ENCODE measurements around the gene SYT12.
"Not testable (repeated sequence)": the region's sequence is repeated elsewhere in the genome, so short reads cannot be mapped to it uniquely, and the experiment has no call there.

The SYT12 gene

DNA sequence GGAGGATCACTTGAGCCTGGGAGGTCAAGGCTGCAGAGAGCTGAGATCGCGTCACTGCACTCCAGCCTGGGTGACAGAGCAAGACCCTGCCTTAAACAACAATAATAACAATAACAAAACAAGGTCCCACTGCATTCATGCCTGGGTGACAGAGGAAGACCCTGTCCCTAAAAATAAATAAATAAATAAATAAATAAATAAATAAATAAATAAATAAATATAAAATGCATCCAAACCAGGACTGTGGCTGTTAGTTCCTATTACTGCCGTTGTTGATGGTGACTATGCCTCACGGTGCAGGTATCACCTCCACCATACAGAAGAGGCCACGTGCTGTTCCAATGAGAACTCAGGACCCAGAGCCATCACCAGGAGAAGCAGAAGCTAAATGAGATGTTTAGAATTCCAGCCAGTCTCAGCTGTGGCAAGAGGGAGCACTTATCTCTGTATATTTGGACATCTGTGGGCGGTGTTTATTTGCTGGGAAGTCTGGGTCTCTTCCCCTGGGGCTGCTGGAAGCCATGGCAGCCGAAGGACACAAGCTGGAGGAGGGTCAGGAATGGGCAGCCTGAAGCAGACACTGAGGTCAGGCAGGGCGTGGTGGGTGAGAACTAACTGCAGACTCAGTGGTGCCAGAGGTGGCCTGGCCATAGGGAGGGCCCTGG lies 26.2 kb upstream of the SYT12 start:
- DNase-seq = no peak

- DNase-seq = no peak
Measured at GRCh38 chr11:66999555-66999954, 23.4 kb upstream of the SYT12 start.

DNA sequence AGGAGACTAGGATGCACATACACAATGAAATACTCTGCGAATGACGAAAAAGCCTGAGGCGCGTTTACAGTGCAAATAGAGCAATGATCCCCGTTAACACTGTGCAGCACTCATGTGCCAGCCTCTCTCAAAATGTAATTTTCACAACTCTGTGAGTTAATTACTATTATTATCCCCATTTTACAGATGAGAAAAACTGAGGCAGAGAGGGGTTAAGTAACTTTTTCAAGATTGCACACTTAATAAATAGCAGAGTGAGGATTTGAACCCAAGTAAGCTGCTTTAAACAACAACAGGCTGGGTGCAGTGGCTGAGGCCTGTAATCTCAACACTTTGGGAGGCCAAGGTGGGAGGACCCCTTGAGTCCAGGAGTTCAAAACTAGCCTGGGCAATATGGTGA lies 21.6 kb upstream of the SYT12 start:
- DNase-seq = no peak

DNA sequence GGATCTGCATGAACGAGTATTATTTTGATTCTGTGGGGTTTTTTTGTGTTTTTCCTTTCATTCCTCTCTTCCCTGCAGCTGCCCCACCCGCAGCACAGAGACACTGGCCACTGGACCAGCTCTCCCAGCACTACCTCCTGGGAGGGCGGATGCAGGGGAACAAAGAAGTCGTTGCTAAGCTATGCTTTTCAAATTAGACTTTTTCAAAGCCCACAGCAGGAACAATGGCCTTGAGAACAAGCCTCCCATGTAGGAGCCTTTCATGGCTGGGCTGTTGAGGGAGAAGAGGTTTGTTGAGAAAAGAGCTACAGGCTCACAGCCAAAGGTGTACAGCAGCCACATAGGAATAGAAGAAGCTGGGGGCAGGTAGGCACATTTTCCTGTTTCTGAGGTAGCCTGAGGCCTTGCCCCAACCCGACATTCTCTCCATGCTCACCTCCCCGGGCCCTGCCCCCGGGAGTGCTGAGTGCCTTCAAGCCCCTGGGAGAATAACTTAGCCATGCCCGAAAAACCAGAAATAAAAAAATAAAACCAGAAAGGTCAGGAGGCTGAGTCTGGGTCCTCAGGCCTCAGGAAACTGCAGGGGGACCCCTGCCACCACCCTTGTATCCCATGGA lies 20.5 kb upstream of the SYT12 start:
- no peak for DNase-seq

DNA sequence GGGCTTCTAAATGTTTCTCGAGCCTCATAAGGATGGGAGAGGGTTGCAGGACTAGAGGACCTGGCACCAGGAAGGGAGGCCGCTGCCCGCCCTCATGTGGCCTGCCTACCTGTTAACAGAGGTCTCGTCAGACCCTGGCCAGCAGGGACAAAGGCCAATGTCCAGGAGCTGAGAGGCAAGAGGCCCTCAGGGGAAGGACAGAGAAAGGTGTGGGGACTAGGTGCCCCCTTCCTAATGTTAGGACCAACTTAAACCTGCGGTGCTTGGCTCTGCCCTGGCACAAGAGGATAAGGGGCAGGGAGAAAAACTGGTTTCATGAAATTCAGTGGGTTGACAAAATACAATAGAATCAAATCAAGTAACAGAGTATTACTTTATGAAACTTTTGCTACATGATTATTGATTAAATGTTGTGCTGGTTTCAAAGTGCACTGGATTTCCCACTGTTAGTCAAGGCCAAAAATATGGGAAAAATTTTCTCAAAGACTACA lies 20.0 kb upstream of the SYT12 start:
- DNase-seq = no peak

DNA sequence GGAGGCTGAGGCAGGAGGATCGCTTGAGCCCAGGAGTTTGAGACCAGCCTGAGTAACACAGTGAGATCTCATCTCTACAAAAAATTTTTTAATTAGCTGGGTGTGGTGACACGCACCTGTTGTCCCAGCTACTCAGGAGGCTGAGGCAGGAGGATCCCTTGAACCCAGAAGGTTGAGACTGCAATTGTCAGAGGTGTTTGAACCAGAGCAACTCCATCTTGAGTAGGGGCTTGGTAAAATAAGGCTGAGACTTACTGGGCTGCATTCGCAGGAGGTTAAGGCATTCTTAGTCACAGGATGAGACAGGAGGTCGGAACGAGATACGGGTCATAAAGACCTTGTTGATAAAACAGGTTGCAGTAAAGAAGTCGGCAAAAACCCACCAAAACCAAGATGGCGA lies 17.7 kb upstream of the SYT12 start:
- not testable (repeated sequence) for DNase-seq

- DNase-seq = peak; percentile 39 to 57
Measured at GRCh38 chr11:67006029-67006884, 16.7 kb upstream of the SYT12 start.

GRCh38 chr11:67007126-67007525 lies 15.8 kb upstream of the SYT12 start:
- no peak for DNase-seq

- DNase-seq = no peak
Measured at GRCh38 chr11:67010296-67010905, 12.5 kb upstream of the SYT12 start.

DNA sequence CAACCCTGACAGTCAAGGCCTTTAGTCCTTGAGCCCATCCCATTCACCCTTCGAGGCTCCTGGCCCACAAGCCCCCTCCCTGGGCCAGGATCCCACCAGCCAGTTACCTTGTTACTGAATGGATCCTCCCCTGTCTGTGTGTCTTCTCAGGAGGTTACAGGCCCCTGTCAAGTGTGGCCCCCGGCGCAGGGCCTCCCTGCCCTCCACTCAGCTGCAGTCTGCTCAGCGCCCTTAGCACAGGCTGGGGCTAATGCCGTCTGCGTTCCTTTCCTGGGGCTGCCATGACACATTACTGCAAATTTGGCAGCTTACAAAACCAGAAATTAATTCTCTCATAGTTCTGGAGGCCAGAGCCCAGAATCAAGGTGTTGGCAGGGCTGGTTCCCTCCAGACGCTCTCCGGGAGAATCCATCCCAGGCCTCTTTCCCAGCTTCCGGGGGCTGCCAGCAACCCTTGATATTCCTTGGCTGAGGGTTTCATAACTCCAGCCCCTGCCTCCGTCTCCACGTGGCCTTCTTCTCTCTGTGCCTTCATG lies 9.4 kb upstream of the SYT12 start:
- DNase-seq = no peak

- no peak for DNase-seq
Measured at GRCh38 chr11:67014343-67014742, 8.6 kb upstream of the SYT12 start.

DNA sequence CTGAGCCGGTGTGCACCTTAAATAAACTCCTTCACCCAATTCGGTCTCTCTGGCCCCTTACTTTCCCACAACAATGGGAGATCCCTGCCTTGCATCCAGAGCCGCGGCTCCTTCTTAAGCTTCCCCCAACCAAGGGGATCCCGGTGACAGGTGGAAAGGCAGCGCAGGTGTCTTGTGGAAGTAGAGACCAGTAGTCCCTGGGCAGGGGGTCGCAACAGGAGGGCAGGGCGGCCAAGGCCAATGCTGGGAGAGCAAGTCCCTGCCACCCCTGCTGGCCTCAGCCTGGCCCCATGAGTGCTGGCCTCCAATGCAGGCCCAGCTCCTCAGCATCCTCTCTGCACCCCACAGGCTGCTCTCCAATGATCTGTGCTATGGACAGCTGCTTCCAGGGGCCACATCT lies 7.9 kb upstream of the SYT12 start:
- no peak for DNase-seq

DNA sequence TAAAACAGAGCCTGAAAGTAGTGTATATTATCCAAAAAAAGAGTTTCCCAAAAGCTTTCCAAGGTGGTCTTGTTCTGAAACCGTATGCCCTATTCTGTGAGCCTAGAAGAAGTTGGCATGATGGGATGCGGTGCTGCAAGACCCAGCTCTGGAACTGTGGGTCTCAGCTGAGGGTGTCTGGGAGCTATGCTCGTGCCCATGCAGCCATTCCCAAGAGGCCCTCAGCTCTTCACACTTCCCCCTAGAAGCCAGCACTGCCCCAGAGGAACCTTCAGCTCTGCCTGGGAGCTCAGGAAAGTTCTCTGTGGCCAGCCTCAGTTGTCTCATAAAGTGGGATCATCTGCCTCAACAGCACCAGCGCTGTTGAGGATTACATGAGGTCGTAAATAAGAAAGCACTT lies 6.4 kb upstream of the SYT12 start:
- DNase-seq = no peak

DNA sequence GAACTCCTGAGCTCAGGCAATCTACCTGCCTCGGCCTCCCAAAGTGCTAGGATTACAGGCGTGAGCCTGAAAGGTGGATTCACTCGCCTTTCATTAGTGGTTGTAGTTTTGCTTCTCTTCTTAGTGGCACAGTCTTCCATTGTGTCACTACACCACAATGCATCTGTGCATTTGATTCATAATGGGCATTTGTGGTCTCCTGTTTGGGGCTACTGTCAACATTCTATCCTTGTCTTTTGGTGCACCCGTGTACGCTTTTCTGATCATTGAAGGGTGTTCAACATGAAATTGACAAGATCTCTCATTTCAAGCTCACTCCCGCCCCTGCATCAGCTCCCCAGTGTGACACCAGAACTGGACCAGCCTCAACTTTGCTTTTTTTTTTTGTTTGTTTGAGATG lies 2.0 kb upstream of the SYT12 start:
- no peak for DNase-seq

DNA sequence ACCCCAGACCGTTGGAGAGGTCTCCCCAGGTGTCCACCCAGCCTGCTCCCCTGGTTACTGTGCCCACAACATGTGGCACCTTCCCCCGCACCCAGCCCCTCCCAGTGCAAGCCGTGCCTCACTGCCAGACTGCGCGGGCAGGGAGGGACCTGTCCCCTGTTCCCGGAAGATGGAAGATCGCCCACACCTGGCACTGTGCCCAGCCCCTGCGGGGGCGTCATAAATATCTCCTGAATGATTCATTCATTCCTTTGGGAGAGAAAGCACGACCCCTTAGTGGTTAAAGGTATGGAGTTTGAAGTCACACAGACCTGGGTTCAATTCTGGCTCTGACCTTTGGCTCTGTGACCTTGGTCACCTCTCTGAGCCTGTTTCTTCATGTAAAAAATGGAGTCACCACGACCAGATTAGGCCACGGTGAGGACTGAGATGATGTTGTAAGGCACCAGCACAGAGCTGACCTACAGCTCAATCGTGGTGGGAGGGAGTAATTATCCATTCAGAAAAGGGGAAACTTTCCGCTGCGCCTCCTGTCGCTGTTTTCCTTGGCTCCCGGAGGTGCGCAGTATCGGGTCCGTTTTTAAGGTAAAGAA lies 497 bp upstream of the SYT12 start:
- no peak for DNase-seq

GRCh38 chr11:67023957-67024353 lies 1.0 kb downstream of the SYT12 start:
- DNase-seq = no peak

GRCh38 chr11:67024410-67024809 lies 1.5 kb downstream of the SYT12 start:
- DNase-seq = peak; percentile 68

DNA sequence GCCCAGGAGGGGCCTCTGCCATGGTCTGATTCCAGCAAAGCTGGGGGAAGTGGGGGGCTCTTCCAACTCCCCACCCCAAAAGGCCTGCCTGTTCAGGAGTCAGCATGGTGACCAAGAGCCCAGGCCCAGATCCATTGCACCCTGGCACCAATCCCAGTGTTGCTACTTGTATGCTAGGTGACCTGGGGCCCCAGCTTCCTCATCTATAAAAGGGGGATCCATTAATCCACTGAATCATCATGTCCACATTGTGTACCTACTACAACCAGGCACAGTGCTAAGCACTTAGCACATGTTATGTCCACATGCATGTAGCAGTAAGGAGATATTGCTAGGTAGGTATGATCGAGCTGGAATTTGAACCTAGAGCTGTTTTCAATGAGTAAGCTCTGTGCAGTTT lies 2.0 kb downstream of the SYT12 start:
- DNase-seq = no peak

DNA sequence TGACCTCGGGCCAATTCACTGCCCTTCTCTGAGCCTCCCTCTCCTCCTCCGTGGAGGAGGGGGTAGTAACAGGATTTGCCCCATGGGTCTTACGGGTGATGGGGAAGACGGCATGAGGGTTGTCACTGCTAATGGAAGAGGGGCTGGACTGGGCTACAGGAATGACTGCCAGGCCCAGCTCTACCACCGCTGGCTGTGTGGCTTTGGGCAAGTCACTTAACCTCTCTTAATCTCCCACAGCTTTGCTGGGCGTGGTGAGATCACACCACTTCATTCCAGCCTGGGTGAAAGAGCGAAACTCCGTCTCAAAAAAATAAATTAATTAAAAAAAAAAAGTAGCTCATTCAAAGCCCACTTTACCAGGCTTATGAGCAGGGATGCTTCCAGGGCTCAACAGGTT lies 2.8 kb downstream of the SYT12 start:
- DNase-seq = no peak

GRCh38 chr11:67026941-67027340 lies 4.0 kb downstream of the SYT12 start:
- no peak for DNase-seq

GRCh38 chr11:67027483-67027930 lies 4.6 kb downstream of the SYT12 start:
- DNase-seq = no peak

GRCh38 chr11:67027943-67028542 lies 5.1 kb downstream of the SYT12 start:
- DNase-seq = no peak
